ENCODE measurements around the gene NR4A2.

NR4A2 gene

GRCh38 chr2:156320486-156321098, 11.9 kb downstream of the NR4A2 start (continued):
- no peak for TF ChIP-seq EGR2 (tag by site-specific recombination; IDR thresholded peaks at IDR 0.05; ENCODE audit: low read depth)

- H3K27ac ChIP-seq (ENCODE audit: extremely low read depth, low read depth, low read length): no peak overlapping the region
- TF ChIP-seq ZSCAN16 (tag by site-specific recombination; IDR thresholded peaks at IDR 0.05): no peak
- TF ChIP-seq REPIN1 (tag by site-specific recombination; IDR thresholded peaks at IDR 0.05; ENCODE audit: low read depth): no peak
- TF ChIP-seq KLF8 (tag by site-specific recombination; IDR thresholded peaks at IDR 0.05): no peak
- TF ChIP-seq GLIS1 (tag by site-specific recombination; IDR thresholded peaks at IDR 0.05): no peak
- no peak for TF ChIP-seq ZNF777 (tag by site-specific recombination; IDR thresholded peaks at IDR 0.05; ENCODE audit: borderline replicate concordance)
- no peak for TF ChIP-seq ZNF112 (tag by site-specific recombination; IDR thresholded peaks at IDR 0.05)
- no peak for TF ChIP-seq ZNF138 (tag by site-specific recombination; IDR thresholded peaks at IDR 0.05; ENCODE audit: borderline replicate concordance)
- no peak for TF ChIP-seq RBAK (tag by site-specific recombination; IDR thresholded peaks at IDR 0.05)
- TF ChIP-seq ZNF341 (tag by site-specific recombination; IDR thresholded peaks at IDR 0.05; ENCODE audit: low read depth): no peak
- no peak for TF ChIP-seq ZBTB21 (tag by site-specific recombination; IDR thresholded peaks at IDR 0.05)
- no peak for TF ChIP-seq ZSCAN4 (tag by site-specific recombination; IDR thresholded peaks at IDR 0.05)
- TF ChIP-seq ZFP3 (tag by site-specific recombination; IDR thresholded peaks at IDR 0.05; ENCODE audit: low read depth): no peak
- no peak for TF ChIP-seq KLF10 (tag by site-specific recombination; IDR thresholded peaks at IDR 0.05)
- no peak for TF ChIP-seq ZNF114 (tag by site-specific recombination; IDR thresholded peaks at IDR 0.05)
- TF ChIP-seq YY2 (tag by site-specific recombination; IDR thresholded peaks at IDR 0.05): no peak
- no peak for TF ChIP-seq ZBTB17 (tag by site-specific recombination; IDR thresholded peaks at IDR 0.05)
- TF ChIP-seq ZNF664 (tag by site-specific recombination; IDR thresholded peaks at IDR 0.05): no peak
- TF ChIP-seq AEBP2 (tag by site-specific recombination; IDR thresholded peaks at IDR 0.05; ENCODE audit: borderline replicate concordance): no peak
- H3K36me3 ChIP-seq (ENCODE audit: control insufficient read depth in 2 of 2, insufficient read depth in 1 of 2, low read length in 2 of 2): no peaks in the 10 kb centered on the region
- no peaks in the 10 kb centered on the region for H3K4me1 ChIP-seq (ENCODE audit: control insufficient read depth, insufficient read depth, low read length)
- H3K4me3 ChIP-seq (ENCODE audit: low read depth, low read length): peak overlapping the region; percentile 25
- CTCF ChIA-PET: no interaction called here
- no peaks in the 10 kb centered on the region for H3K9me3 ChIP-seq (ENCODE audit: control insufficient read depth, insufficient read depth, low read depth, low read length)
- POLR2A ChIA-PET: no interaction called here
Measured at GRCh38 chr2:156319811-156320485, 12.6 kb downstream of the NR4A2 start.

- ChIA-PET CTCF (interaction anchor here (1.1 kb wide), 1 partner anchor 17 kb away, joined by 5 read pairs; no protein-coding TSS in a partner anchor), POLR2A (no interaction called here)
- H3K27ac ChIP-seq (ENCODE audit: extremely low read depth, low read depth, low read length): no peak overlapping the region
- H3K4me1 ChIP-seq (ENCODE audit: control insufficient read depth, insufficient read depth, low read length): no peaks in the 10 kb centered on the region
- H3K9me3 ChIP-seq (ENCODE audit: control insufficient read depth, insufficient read depth, low read depth, low read length): no peaks in the 10 kb centered on the region
- no peaks in the 10 kb centered on the region for H3K36me3 ChIP-seq (ENCODE audit: control insufficient read depth in 2 of 2, insufficient read depth in 1 of 2, low read length in 2 of 2)
- H3K4me3 ChIP-seq (ENCODE audit: low read depth, low read length): no peak overlapping the region
- TF ChIP-seq ZNF549 (tag by site-specific recombination; IDR thresholded peaks at IDR 0.05) (no peak), ZNF391 (tag by site-specific recombination; IDR thresholded peaks at IDR 0.05; ENCODE audit: borderline replicate concordance, low read depth) (no peak), ZSCAN4 (tag by site-specific recombination; IDR thresholded peaks at IDR 0.05) (no peak), ZNF335 (tag by site-specific recombination; conservative IDR thresholded peaks at IDR 0.05) (no peak), ZNF558 (tag by site-specific recombination; IDR thresholded peaks at IDR 0.05) (no peak), ZNF747 (tag by site-specific recombination; IDR thresholded peaks at IDR 0.05) (no peak), ZNF580 (tag by site-specific recombination; IDR thresholded peaks at IDR 0.05) (no peak), ZNF704 (tag by site-specific recombination; IDR thresholded peaks at IDR 0.05) (no peak), ZNF140 (tag by site-specific recombination; IDR thresholded peaks at IDR 0.05) (no peak), ZNF707 (tag by site-specific recombination; IDR thresholded peaks at IDR 0.05) (no peak)
Measured at GRCh38 chr2:156317631-156318030, 14.9 kb downstream of the NR4A2 start.
